GM19193 (cell line): ENCODE data around the gene NUP85.

Source experiments
- POLR2A ChIP-seq: IDR thresholded peaks from 4 replicates; pipeline ENCODE4 v1.6.1; 2011; ENCODE audit not compliant: insufficient read depth, insufficient read length; ENCODE audit errors: extremely low read depth

NUP85 gene

GRCh38 chr17:75270966-75271232, 65.4 kb downstream of the NUP85 start, which contains the start of gene MIF4GD:
TSS of gene MIF4GD (minus strand) at chr17:75271231. CDS start at chr17:75270195, 1,036 bp downstream.
- TF ChIP-seq POLR2A = peak; percentile 66

DNA sequence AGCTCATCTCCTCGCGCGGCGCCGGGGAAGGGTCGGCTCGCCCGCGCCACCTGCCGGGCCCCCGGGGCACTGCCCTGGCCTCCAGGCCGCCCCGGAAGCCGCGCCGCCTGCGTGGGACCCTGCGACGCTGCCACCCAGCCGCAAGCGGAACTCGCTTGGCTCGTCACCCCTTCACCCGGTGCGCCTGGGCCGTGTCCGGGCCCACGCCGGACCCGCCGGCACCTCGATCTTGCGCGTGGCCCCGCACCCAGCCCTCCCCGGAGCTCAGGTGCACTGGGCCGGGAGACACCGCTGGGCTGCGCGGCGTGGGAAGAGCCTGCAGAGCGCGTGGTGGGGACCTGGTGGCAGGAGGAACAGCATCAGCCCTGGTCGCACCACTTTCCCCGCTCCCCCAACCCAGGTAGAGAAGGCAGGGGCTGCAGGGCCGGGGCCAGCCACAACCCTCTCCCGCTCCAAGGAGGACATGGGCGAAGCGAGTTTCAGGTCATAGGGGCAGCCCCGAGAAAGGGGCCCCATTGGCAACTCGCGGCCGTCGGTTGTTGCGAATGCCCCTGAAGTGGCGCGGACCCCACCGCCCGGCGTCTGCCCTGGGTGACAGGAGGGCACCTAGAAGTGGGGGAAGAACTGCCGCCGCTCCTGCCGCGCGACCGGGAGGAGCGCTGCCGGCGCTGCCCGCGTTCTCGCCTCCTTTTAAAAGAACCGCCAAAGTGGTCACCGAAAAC, 65.9 kb downstream of the NUP85 start:
- peak; percentile 63 for TF ChIP-seq POLR2A

DNA sequence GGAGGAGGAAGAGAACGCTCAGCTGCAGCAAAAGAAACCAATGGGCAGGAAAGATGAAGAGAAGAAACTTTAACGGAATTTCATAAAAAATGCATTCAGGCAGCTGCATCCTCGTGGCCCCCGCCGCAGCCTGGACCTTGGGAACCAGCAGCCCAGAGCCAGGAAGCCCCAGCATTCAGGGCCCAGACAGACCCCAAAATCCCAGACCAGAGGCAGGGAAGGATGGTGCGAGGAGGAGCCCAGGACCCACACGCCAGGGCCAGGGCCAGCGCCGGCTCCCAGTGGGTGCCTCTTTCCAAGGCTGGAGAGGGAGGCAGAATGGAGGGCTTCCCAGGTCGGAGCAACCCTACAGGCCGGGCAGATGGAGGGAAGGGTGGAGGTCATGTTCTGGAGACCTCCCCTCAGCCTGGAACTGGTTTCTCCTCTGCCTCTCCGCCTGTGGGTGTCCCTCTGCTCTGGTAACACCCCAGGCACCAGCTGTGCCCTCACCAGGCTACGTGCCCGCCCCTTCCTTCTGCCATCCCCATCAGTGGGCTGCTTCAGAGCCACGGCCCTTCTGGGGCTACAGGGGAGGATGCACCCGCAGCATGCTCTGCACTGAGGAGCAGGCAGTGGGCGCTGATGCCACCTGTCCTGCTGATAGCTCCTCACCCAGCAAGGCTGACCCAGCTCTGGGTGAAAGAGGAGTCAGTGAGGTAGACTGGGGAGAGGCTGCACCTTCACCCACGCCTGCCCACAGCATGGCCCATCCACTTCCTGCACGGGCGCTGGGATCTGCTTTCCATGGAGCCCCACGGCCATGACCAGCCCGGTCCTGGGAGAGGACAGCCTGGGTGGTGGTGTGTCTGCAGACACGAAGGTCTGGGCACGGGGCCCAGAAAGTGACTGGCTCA, 66.7 kb downstream of the NUP85 start:
- TF ChIP-seq POLR2A = peak; percentile 49

DNA sequence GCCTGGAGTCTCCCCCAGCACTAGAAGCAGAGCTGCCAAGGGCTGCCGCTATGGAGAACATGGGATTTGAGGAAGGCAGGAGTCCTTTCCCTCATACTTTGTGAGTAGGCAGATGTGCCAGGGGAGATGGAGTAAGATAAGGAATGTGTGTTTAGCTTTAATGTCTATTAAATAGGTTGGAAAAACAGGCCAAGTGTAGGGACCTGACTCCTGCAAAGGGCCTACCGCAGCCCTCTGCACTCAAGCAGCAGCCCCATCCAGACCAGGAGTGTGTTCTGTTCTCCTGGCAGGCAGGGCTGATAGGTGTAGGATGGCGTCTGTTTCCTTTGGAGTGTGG, 67.3 kb downstream of the NUP85 start:
- TF ChIP-seq POLR2A = no peak

DNA sequence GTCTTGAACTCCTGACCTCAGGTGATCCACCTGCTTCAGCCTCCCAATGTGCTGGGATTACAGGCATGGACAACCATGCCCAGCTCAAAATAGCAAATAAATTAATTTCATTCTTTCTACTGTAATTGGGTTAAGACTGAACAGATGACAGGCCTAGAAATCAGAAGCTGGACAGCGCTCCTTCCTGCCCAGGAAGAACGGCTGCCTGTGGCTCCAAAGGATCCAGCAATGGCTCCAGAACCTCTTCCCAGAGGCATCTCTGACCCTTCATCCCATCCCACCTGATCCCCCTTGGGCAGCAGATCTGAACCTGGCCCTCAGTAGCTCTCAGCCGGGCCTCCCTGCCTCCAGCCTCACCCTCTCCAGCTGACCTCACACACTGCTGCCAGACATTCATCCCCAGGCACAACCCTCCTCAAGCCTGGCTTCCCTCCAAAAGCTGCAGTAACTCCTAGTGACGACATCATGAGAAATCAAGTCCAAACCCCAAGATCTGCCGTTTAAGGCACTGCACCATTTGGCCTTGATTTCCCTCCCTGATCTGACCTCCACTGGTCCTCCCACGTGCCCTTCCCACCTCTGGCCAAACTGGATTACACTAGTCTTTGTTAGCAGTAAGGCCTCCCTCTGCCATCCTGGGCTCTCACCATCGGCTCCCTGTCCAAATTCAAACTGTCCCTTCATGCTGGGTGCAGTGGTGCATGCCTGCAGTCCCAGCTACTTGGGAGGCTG, 68.7 kb downstream of the NUP85 start:
- peak; percentile 36 for TF ChIP-seq POLR2A

DNA sequence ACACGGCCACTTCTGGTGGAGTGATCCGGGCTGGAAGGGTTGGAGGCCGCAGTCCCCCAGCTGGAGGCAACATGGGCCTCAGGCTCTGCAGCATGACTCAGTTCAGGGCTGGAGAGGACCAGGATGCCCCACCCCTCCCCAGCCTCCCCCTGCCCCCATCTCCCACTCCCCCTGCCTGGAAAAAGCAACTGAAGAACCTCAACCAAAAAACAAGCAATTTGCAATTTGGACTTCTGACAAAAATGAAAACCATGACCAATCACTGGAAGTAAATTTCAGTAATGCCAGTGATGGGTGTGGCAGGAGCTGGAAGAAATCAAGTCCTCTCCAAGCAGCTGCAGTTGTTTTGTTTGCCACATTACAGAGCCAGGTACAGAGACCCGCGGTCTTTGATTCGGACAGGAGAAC, 72.2 kb downstream of the NUP85 start:
- no peak for TF ChIP-seq POLR2A

DNA sequence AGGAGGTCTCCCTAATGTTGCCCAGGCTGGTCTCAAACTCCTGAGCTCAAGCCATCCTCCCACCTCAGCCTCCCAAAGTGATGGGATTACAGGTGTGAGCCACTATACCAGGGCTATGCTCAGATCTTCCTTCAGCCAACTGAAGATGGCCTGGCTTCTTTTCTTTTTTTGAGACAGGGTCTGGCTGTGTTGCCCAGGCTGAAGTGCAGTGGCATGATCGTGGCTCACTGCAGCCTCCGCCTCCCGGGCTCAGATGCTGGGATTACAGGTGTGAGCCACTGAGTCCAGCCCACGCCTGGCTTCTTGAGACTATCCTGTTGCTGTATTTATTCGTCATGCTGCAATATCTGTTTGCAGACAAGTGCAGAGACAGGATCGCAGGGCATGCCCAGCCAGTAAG, 79.6 kb downstream of the NUP85 start:
- no peak for TF ChIP-seq POLR2A
